Spleen (tissue), 11 donors: ENCODE measurements around the gene MS4A18. TPM values are rescaled to one million over a fixed set of nuclear protein-coding genes. Genes with fewer than 3 reads are reported as not detected.
A peak's percentile ranks its signal among the peaks of the same experiment; 100 is the strongest.

Source experiments
- DNase-seq: peaks from one replicate; pipeline ENCODE4 v3.0.0-alpha.2; 2020
- H3K27ac ChIP-seq, 8 donors: fragments of 200-600 bp; sonication (generic) in 7 of 8; 1 replicate in 4 of 8; 2 replicates in 4 of 8; pipeline versions ENCODE4 v1.5.0 to v1.8.0; 2016 to 2021; ENCODE audit warnings: inconsistent platforms in 4 of 8, mild to moderate bottlenecking in 4 of 8, moderate library complexity in 1 of 8
- H3K27me3 ChIP-seq, 7 donors: fragments of 200-600 bp; sonication (generic) in 6 of 7; replicated peaks in 1 of 7; 1 replicate in 4 of 7; 2 replicates in 3 of 7; pipeline versions ENCODE4 v1.5.0 to v1.8.0; 2016 to 2021; ENCODE audit warnings: inconsistent platforms in 3 of 7, mild to moderate bottlenecking in 1 of 7
- H3K36me3 ChIP-seq, 6 donors: fragments of 200-600 bp; sonication (generic) in 5 of 6; 1 replicate in 4 of 6; 2 replicates in 2 of 6; pipeline versions ENCODE4 v1.5.0 to v1.8.0; 2016 to 2021; ENCODE audit warnings: inconsistent platforms in 2 of 6
- H3K4me1 ChIP-seq, 6 donors: fragments of 200-600 bp; sonication (generic) in 5 of 6; 1 replicate in 3 of 6; 2 replicates in 3 of 6; pipeline versions ENCODE4 v1.5.0 to v1.8.0; 2016 to 2021; ENCODE audit warnings: inconsistent platforms in 3 of 6
- H3K4me3 ChIP-seq, 8 donors: fragments of 200-600 bp; sonication (generic) in 7 of 8; 1 replicate in 4 of 8; 2 replicates in 4 of 8; pipeline versions ENCODE4 v1.5.0 to v1.8.0; 2016 to 2021; ENCODE audit warnings: inconsistent platforms in 4 of 8, mild to moderate bottlenecking in 4 of 8, moderate library complexity in 2 of 8
- H3K9me3 ChIP-seq, 8 donors: fragments of 200-600 bp; sonication (generic) in 7 of 8; 1 replicate in 4 of 8; 2 replicates in 4 of 8; pipeline versions ENCODE4 v1.5.0 to v1.8.0; 2016 to 2021; ENCODE audit warnings: inconsistent platforms in 4 of 8
- POLR2A ChIP-seq, 3 donors: fragments of 450-650 bp; IDR thresholded peaks; one replicate each; pipeline ENCODE4 v1.5.1; 2017; ENCODE audit warnings: antibody characterized with exemption in 3 of 3, mild to moderate bottlenecking in 1 of 3
- POLR2AphosphoS5 ChIP-seq, 3 donors: sonication (generic); formaldehyde crosslinking; IDR thresholded peaks; one replicate each; pipeline ENCODE4 v1.5.1; 2017; ENCODE audit warnings: antibody characterized with exemption in 3 of 3
- WGBS, 5 donors: extraction: QIAGEN DNeasy Blood & Tissue Kit in 3 of 5; methylation state at CpG; one replicate each; pipeline versions ENCODE4 v1.1.5 to v1.1.7; 2013 to 2018; 5-methylcytosine and 5-hydroxymethylcytosine counted together
- intact Hi-C: fragments of 100-400 bp; cut with DNase I; formaldehyde crosslinking; loops from one replicate; pipeline ENCODE4 v1.15.0; 2023; ENCODE audit warnings: low total_unique reads
- polyA plus RNA-seq, 3 donors: library from polyadenylated mRNA; stranded (reverse); fragments of 200-250 nt; gene quantifications; one replicate each; pipeline ENCODE4 v1.2.1, GENCODE V29; 2013
- total RNA-seq, 7 donors: library from RNA; depleted of rRNA in 3 of 7; stranded (reverse); fragments of >200 nt in 3 of 7; fragmentation: NEBNext Ultra II Directional in 4 of 7; extraction: Animal tissue kit (Norgen Biotek cat#: 25700) in 4 of 7; gene quantifications; one replicate each; pipeline versions ENCODE4 v1.1.0 to v1.2.1, GENCODE V29; 2016 to 2021
- TF ChIP-seq, protein P1 (sequence below), 11 experiments: fragments of 200-600 bp in 7 of 11; fragments of 450-650 bp in 4 of 11; sonication (generic) in 4 of 11; IDR thresholded peaks in 8 of 11; conservative IDR thresholded peaks in 3 of 11; 1 replicate in 7 of 11; 2 replicates in 4 of 11; pipeline versions ENCODE4 v1.4.0 to v1.8.0; 2016 to 2021; ENCODE audit warnings: antibody characterized with exemption in 11 of 11, inconsistent platforms in 4 of 11, mild to moderate bottlenecking in 1 of 11
- donor health status: healthy with polysubstance abuse.
- donor health status: DM: no; HTN: no; CAD: no; lungs with moderate emphysema.
- donor health status: DM: no; HTN: no; CAD: no.
- donor health status: Bipolar disorder and iron deficiency.
- donor health status: healthy.
- donor health status: DM: no; HTN: no; CAD: no.
- donor health status: DM: yes; HTN: yes; CAD: no.

MS4A18 gene
- total and polyA plus RNA-seq, 10 donors: not detected

DNA sequence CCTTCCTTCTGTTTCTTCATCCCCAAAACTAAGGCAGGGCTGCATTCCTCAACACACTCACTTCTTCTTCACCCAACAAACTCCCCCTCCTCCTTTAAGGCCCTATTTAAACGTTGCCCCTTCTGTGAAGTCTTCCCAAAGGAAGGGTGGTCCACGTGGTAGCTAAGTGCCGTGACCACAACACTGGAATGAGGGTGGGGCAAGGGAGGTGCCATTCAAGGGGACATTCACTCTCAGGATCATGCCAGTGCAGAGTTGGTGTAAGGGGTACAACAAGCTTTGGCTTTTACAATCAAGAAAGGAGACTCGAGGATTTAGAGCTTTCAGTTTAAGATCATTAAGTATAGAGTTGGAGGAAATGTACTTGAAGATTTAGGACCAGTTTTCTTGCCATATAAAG, 52.6 kb downstream of the MS4A18 start:
- Histone ChIP-seq H3K4me3 (no peak overlapping the region), H3K4me1 (peaks cover 0 to 12% (median 9%) of the 10 kb centered on the region in 6 donors), H3K9me3 (no peaks in the 10 kb centered on the region), H3K27ac (no peak overlapping the region), H3K36me3 (no peaks in the 10 kb centered on the region), H3K27me3 (peaks cover 0 to 9% (median 0%) of the 10 kb centered on the region in 7 donors)
- TF ChIP-seq POLR2AphosphoS5 (IDR thresholded peaks at IDR 0.05) (no peak), POLR2A (IDR thresholded peaks at IDR 0.05) (no peak)
- TF ChIP-seq, protein P1, sequence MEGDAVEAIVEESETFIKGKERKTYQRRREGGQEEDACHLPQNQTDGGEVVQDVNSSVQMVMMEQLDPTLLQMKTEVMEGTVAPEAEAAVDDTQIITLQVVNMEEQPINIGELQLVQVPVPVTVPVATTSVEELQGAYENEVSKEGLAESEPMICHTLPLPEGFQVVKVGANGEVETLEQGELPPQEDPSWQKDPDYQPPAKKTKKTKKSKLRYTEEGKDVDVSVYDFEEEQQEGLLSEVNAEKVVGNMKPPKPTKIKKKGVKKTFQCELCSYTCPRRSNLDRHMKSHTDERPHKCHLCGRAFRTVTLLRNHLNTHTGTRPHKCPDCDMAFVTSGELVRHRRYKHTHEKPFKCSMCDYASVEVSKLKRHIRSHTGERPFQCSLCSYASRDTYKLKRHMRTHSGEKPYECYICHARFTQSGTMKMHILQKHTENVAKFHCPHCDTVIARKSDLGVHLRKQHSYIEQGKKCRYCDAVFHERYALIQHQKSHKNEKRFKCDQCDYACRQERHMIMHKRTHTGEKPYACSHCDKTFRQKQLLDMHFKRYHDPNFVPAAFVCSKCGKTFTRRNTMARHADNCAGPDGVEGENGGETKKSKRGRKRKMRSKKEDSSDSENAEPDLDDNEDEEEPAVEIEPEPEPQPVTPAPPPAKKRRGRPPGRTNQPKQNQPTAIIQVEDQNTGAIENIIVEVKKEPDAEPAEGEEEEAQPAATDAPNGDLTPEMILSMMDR (IDR thresholded peaks at IDR 0.05 in 8 of 11, conservative IDR thresholded peaks at IDR 0.05 in 3 of 11): no peak
- intact Hi-C loops: no loop called here
- 41 to 68% (median 50%) methylated on average over 4 of the region's 4 CpGs for WGBS, 5 donors
- DNase-seq: no peak

DNA sequence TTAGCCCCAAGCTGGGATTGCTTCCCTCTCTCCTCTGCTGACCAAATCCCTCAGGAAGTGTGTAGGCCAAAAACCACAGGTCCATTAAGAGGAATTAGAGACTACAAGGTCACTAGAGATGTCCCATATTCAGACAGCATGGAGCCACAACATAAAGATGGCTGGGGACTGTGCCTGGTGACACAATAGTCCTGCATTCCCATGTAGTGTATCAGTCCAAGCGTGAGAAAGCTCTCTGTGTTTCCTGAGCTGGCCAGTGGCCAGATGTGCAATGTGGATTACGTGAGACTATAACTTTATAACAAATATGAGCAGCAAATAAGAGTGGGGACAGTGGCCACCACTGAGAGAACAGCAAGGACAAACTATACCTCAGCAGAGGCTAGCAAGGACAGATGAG, 53.1 kb downstream of the MS4A18 start:
- Histone ChIP-seq H3K36me3 (no peaks in the 10 kb centered on the region), H3K27me3 (peaks cover 0 to 5% (median 0%) of the 10 kb centered on the region in 7 donors), H3K4me3 (no peak overlapping the region), H3K9me3 (no peaks in the 10 kb centered on the region), H3K4me1 (peaks cover 0 to 12% (median 9%) of the 10 kb centered on the region in 6 donors), H3K27ac (no peak overlapping the region)
- peak; percentile 4 for DNase-seq
- no peak for TF ChIP-seq POLR2AphosphoS5 (IDR thresholded peaks at IDR 0.05)
- WGBS, 5 donors: 33 to 59% (median 44%) methylated on average over 2 of the region's 2 CpGs
- intact Hi-C loops: no loop called here

DNA sequence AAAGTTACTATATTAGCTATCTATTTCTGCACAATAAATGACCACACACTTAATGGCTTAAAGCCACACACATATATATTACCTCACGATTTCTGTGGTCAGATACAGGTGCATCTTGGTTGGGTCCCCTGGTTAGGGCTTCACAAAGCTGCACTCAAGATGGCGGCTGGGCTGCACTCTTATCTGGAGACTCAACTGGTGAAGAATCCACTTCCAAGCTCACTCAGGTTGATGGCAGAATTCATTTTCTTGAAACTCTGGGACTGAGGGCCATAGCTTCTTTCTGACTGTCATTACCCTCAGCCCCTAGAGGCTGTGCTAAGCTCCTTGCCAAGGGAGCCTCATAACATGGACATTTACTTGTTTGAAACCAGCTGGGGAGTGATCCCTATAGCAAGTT, 55.5 kb downstream of the MS4A18 start:
- Histone ChIP-seq H3K36me3 (no peaks in the 10 kb centered on the region), H3K27me3 (no peaks in the 10 kb centered on the region), H3K9me3 (no peaks in the 10 kb centered on the region), H3K4me3 (no peak overlapping the region), H3K4me1 (peaks cover 0 to 6% (median 5%) of the 10 kb centered on the region in 6 donors), H3K27ac (no peak overlapping the region)
- intact Hi-C loops: no loop called here
- peak; percentile 9 for DNase-seq
- TF ChIP-seq, protein P1 (IDR thresholded peaks at IDR 0.05 in 8 of 11, conservative IDR thresholded peaks at IDR 0.05 in 3 of 11): no peak
- TF ChIP-seq POLR2A (IDR thresholded peaks at IDR 0.05) (no peak), POLR2AphosphoS5 (IDR thresholded peaks at IDR 0.05) (no peak)
- 77 to 92% (median 81%) methylated on average over 2 of the region's 2 CpGs for WGBS, 5 donors

DNA sequence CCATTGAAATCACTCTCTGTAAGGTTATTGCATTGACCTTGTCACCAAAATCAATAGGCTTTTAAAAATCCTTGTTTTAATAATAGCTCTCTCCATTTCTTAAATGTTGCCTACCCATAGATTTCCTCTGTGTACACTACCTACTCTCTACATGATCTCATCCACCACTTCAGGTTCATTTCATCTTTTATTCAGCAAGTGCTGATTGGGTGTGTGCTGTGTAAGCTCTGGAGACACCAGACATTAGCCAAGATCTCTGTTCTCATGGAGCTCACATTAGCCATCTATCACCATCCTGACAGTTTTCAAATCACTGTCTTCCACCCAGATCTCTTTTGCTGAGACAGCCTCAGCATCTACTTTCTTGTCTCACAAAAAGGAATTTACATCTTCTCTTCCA, 56.3 kb downstream of the MS4A18 start:
- TF ChIP-seq, protein P1 (IDR thresholded peaks at IDR 0.05 in 8 of 11, conservative IDR thresholded peaks at IDR 0.05 in 3 of 11): no peak
- TF ChIP-seq POLR2AphosphoS5 (IDR thresholded peaks at IDR 0.05) (no peak), POLR2A (IDR thresholded peaks at IDR 0.05) (no peak)
- Histone ChIP-seq H3K27me3 (no peaks in the 10 kb centered on the region), H3K4me3 (no peak overlapping the region), H3K4me1 (no peaks in the 10 kb centered on the region), H3K27ac (no peak overlapping the region), H3K9me3 (no peaks in the 10 kb centered on the region), H3K36me3 (no peaks in the 10 kb centered on the region)
- no peak for DNase-seq
- intact Hi-C loops: no loop called here
